Endothelial cell of umbilical vein (primary cell): ENCODE data around the gene GRM8.

Experiments used
- EZH2 ChIP-seq: IDR thresholded peaks from 2 replicates; pipeline ENCODE4 v1.6.1; 2012; ENCODE audit warnings: borderline replicate concordance, low read depth, mild to moderate bottlenecking, moderate library complexity, low read length, inconsistent platforms; ENCODE audit not compliant: severe bottlenecking
- FOS ChIP-seq: IDR thresholded peaks from 2 replicates; pipeline ENCODE4 v1.6.1; 2011; ENCODE audit warnings: mild to moderate bottlenecking, low read length, moderate library complexity, borderline replicate concordance; ENCODE audit not compliant: insufficient read depth
- GATA2 ChIP-seq: IDR thresholded peaks from 2 replicates; pipeline ENCODE4 v1.7.0; 2011; ENCODE audit warnings: low read depth, mild to moderate bottlenecking, moderate library complexity, mixed read lengths, low read length; ENCODE audit not compliant: insufficient read length, insufficient read depth
- JUN ChIP-seq: IDR thresholded peaks from 2 replicates; pipeline ENCODE4 v1.6.1; 2011; ENCODE audit warnings: borderline replicate concordance, low read depth; ENCODE audit not compliant: insufficient read length, insufficient read depth
- MYC ChIP-seq: IDR thresholded peaks from one replicate; pipeline ENCODE4 v1.6.1; 2011; ENCODE audit warnings: mild to moderate bottlenecking, low read depth, low read length
- POLR2A ChIP-seq: IDR thresholded peaks from 2 replicates; pipeline ENCODE4 v1.6.1; 2012; ENCODE audit warnings: low read depth, mild to moderate bottlenecking, control low read depth, low read length
- POLR2AphosphoS5 ChIP-seq: IDR thresholded peaks from 2 replicates; pipeline ENCODE4 v1.6.1; 2012; ENCODE audit warnings: low read depth, mild to moderate bottlenecking, control low read depth, low read length, moderate library complexity; ENCODE audit not compliant: insufficient read depth
- TF ChIP-seq, protein P1 (sequence below), 2 donors: IDR thresholded peaks; 1 replicate in 1 of 2; 2 replicates in 1 of 2; pipeline ENCODE4 v1.5.1; 2011; ENCODE audit warnings: low read length in 2 of 2, mild to moderate bottlenecking in 2 of 2, moderate library complexity in 2 of 2, control low read depth in 1 of 2, inconsistent platforms in 1 of 2, low read depth in 1 of 2; ENCODE audit not compliant: insufficient read depth in 1 of 2; ENCODE audit errors: extremely low read depth in 1 of 2
- TF ChIP-seq, protein P2 (sequence below): IDR thresholded peaks from 2 replicates; pipeline ENCODE4 v1.6.1; 2011; ENCODE audit not compliant: insufficient read depth, insufficient read length

DNA sequence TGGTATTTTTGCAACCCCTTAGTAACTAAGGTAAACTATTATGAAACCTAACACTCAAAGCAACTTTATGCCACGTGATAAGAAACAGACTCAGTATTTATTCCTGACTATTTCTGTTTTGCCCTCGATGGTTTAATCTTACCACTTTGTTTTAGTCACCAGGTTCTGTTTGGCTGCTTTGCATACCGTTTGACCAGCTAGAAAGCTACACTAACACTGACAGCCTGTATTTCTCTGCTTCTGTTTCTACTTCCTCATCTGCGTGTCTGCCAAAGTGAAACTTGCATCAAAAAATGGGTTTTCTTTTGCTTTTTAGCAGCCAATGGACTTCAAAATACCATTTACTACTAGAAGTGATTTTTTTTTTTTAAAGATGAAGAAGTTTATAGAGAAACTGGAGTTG, 802.5 kb downstream of the GRM8 start:
- TF ChIP-seq, protein P1, sequence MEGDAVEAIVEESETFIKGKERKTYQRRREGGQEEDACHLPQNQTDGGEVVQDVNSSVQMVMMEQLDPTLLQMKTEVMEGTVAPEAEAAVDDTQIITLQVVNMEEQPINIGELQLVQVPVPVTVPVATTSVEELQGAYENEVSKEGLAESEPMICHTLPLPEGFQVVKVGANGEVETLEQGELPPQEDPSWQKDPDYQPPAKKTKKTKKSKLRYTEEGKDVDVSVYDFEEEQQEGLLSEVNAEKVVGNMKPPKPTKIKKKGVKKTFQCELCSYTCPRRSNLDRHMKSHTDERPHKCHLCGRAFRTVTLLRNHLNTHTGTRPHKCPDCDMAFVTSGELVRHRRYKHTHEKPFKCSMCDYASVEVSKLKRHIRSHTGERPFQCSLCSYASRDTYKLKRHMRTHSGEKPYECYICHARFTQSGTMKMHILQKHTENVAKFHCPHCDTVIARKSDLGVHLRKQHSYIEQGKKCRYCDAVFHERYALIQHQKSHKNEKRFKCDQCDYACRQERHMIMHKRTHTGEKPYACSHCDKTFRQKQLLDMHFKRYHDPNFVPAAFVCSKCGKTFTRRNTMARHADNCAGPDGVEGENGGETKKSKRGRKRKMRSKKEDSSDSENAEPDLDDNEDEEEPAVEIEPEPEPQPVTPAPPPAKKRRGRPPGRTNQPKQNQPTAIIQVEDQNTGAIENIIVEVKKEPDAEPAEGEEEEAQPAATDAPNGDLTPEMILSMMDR (IDR thresholded peaks at IDR 0.05; ENCODE audit: extremely low read depth in 1 of 2, insufficient read depth in 1 of 2, low read depth in 1 of 2, low read length in 2 of 2) = no peak
- TF ChIP-seq JUN (no peak), FOS (no peak), POLR2A (no peak), GATA2 (no peak), POLR2AphosphoS5 (no peak), EZH2 (no peak), MYC (no peak)
- TF ChIP-seq, protein P2, sequence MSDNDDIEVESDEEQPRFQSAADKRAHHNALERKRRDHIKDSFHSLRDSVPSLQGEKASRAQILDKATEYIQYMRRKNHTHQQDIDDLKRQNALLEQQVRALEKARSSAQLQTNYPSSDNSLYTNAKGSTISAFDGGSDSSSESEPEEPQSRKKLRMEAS = no peak
